ENCODE results near the gene ANO4.

GRCh38 chr12:100920493-100920892, 125.9 kb downstream of the ANO4 start:
- TF ChIP-seq CTCF (IDR thresholded peaks at IDR 0.05; ENCODE audit: low read depth, low read length) = no peak
- TF ChIP-seq POLR2A (IDR thresholded peaks at IDR 0.05; ENCODE audit: extremely low read depth, insufficient read length) = no peak

All from NB4 (cell line).